IMR-90 (cell line): ENCODE data around the gene TMEM219. TPM values are rescaled to one million over a fixed set of nuclear protein-coding genes. Genes with fewer than 3 reads are reported as not detected.

Experiments
- ATAC-seq: fragments of 200-7000 bp; cut with Tn5 transposase; 2 replicates; pipeline ENCODE4 v1.9.1; 2020; ENCODE audit warnings: low read depth, mild to moderate bottlenecking, moderate library complexity
- BruUV-seq: library from RNA; stranded (reverse); fragments of 400-500 nt; replicated peaks from 2 replicates; lab custom pipeline; 2021; lab: Mats Ljungman, UMichigan
- CTCF ChIA-PET: fragments of 300-600 bp; formaldehyde crosslinking; extraction: SDS; loops from one replicate; lab custom pipeline; 2021; ENCODE audit warnings: antibody characterized with exemption; lab: Yijun Ruan, JAX
- POLR2A ChIA-PET: fragments of 300-600 bp; sonication (Branson Sonifier 250); formaldehyde crosslinking; loops from one replicate; lab custom pipeline; 2022; ENCODE audit warnings: antibody characterized with exemption; ENCODE audit not compliant: unreplicated experiment; lab: Charles Lee
- DNase-seq: peaks from one replicate; pipeline ENCODE4 v3.0.0; 2013
- H2AFZ ChIP-seq: replicated peaks from 2 replicates; pipeline ENCODE3; 2013; ENCODE audit warnings: low read length, mild to moderate bottlenecking; ENCODE audit not compliant: poor library complexity
- H2AK5ac ChIP-seq: 2 replicates; pipeline ENCODE4 v1.6.1; 2013; ENCODE audit warnings: low read depth, low read length, inconsistent platforms
- H2AK9ac ChIP-seq: replicated peaks from 2 replicates; pipeline ENCODE3; 2013; ENCODE audit warnings: mild to moderate bottlenecking, low read depth, low read length, moderate library complexity; ENCODE audit not compliant: poor library complexity
- H2BK120ac ChIP-seq: 2 replicates; pipeline ENCODE4 v1.6.1; 2013; ENCODE audit warnings: low read depth, low read length, inconsistent platforms
- H2BK15ac ChIP-seq: 3 replicates; pipeline ENCODE4 v1.6.1; 2013; ENCODE audit warnings: low read depth, low read length, inconsistent platforms
- H2BK20ac ChIP-seq: 2 replicates; pipeline ENCODE4 v1.6.1; 2013; ENCODE audit warnings: low read depth, mild to moderate bottlenecking, inconsistent platforms, low read length, moderate library complexity
- H2BK5ac ChIP-seq: 2 replicates; pipeline ENCODE4 v1.6.1; 2013; ENCODE audit warnings: mild to moderate bottlenecking, low read depth, low read length, inconsistent platforms; ENCODE audit not compliant: poor library complexity, severe bottlenecking
- H3K14ac ChIP-seq: replicated peaks from 2 replicates; pipeline ENCODE4 v1.6.1; 2013; ENCODE audit warnings: low read depth, low read length, inconsistent platforms
- H3K18ac ChIP-seq: 2 replicates; pipeline ENCODE4 v1.6.1; 2013; ENCODE audit warnings: low read depth, low read length, control low read depth
- H3K23ac ChIP-seq: 2 replicates; pipeline ENCODE4 v1.6.1; 2013; ENCODE audit warnings: low read depth, low read length, inconsistent platforms
- H3K27ac ChIP-seq: 2 replicates; pipeline ENCODE4 v1.5.1; 2013; ENCODE audit warnings: mild to moderate bottlenecking, control low read depth, low read length; ENCODE audit not compliant: insufficient read depth
- H3K27me3 ChIP-seq: 2 replicates; pipeline ENCODE4 v1.6.1; 2013; ENCODE audit warnings: low read length; ENCODE audit not compliant: control insufficient read depth, insufficient read depth
- H3K36me3 ChIP-seq: 2 replicates; pipeline ENCODE4 v1.6.1; 2013; ENCODE audit warnings: low read length, mixed read lengths; ENCODE audit not compliant: control insufficient read depth, insufficient read depth
- H3K4ac ChIP-seq: 2 replicates; pipeline ENCODE4 v1.6.1; 2013; ENCODE audit warnings: low read depth, low read length, inconsistent platforms
- H3K4me1 ChIP-seq: 2 replicates; pipeline ENCODE4 v1.6.1; 2013; ENCODE audit warnings: low read length, mixed read lengths; ENCODE audit not compliant: control insufficient read depth, insufficient read depth
- H3K4me2 ChIP-seq: 2 replicates; pipeline ENCODE4 v1.6.1; 2013; ENCODE audit warnings: low read depth, mild to moderate bottlenecking, control low read depth, low read length, moderate library complexity
- H3K4me3 ChIP-seq: 2 replicates; pipeline ENCODE4 v1.5.1; 2013; ENCODE audit warnings: low read depth, mild to moderate bottlenecking, control low read depth, low read length, moderate library complexity; ENCODE audit not compliant: insufficient read depth
- H3K56ac ChIP-seq: 2 replicates; pipeline ENCODE4 v1.6.1; 2013; ENCODE audit warnings: low read length, inconsistent platforms; ENCODE audit not compliant: insufficient read depth; ENCODE audit errors: extremely low read depth
- H3K79me1 ChIP-seq, 2 experiments: 2 replicates each; pipeline ENCODE4 v1.6.1; 2013; ENCODE audit warnings: low read length in 2 of 2, inconsistent platforms in 1 of 2, low read depth in 1 of 2
- H3K9ac ChIP-seq: 2 replicates; pipeline ENCODE4 v1.6.1; 2013; ENCODE audit warnings: low read depth, low read length, control low read depth
- H3K9me1 ChIP-seq: 2 replicates; pipeline ENCODE4 v1.6.1; 2013; ENCODE audit warnings: low read length, inconsistent platforms; ENCODE audit not compliant: insufficient read depth
- H3K9me3 ChIP-seq: 2 replicates; pipeline ENCODE4 v1.6.1; 2013; ENCODE audit warnings: low read length; ENCODE audit not compliant: control insufficient read depth, insufficient read depth
- H4K20me1 ChIP-seq: 2 replicates; pipeline ENCODE4 v1.6.1; 2013; ENCODE audit warnings: low read length, inconsistent platforms; ENCODE audit not compliant: insufficient read depth
- H4K5ac ChIP-seq: 2 replicates; pipeline ENCODE4 v1.6.1; 2013; ENCODE audit warnings: mild to moderate bottlenecking, low read depth, low read length, control low read depth
- H4K8ac ChIP-seq, 2 experiments: 2 replicates each; pipeline ENCODE4 v1.6.1; 2013; ENCODE audit warnings: low read depth in 2 of 2, low read length in 2 of 2, control low read depth in 1 of 2, inconsistent platforms in 1 of 2
- H4K91ac ChIP-seq: 2 replicates; pipeline ENCODE4 v1.6.1; 2013; ENCODE audit warnings: low read depth, low read length, inconsistent platforms; ENCODE audit not compliant: insufficient read depth
- BHLHE40 ChIP-seq: fragments of 150-350 bp; IDR thresholded peaks from 2 replicates; pipeline ENCODE4 v1.6.1; 2016; ENCODE audit warnings: mild to moderate bottlenecking, low read depth, low read length
- CHD1 ChIP-seq: IDR thresholded peaks from 2 replicates; pipeline ENCODE4 v1.6.1; 2012; ENCODE audit warnings: low read depth, low read length, improper control_type of control experiment
- MAZ ChIP-seq: IDR thresholded peaks from 2 replicates; pipeline ENCODE4 v1.6.1; 2012; ENCODE audit warnings: low read depth, mild to moderate bottlenecking, low read length, improper control_type of control experiment, moderate library complexity, borderline replicate concordance
- RFX5 ChIP-seq: IDR thresholded peaks from 2 replicates; pipeline ENCODE4 v1.8.0; 2012; ENCODE audit warnings: low read depth, mild to moderate bottlenecking, low read length, moderate library complexity
- WGBS, 2 experiments: methylation state at CpG; one replicate each; pipeline versions ENCODE4 v1.1.5 to v1.1.7; 2013; ENCODE audit warnings: missing lambda C conversion rate in 2 of 2; ENCODE audit not compliant: insufficient read length in 1 of 2; ENCODE audit errors: extremely low coverage in 2 of 2; 5-methylcytosine and 5-hydroxymethylcytosine counted together
- dilution Hi-C: fragments of 300-500 bp; cut with HindIII; formaldehyde crosslinking; loops from one replicate; pipeline ENCODE4 v1.14.3; 2018; ENCODE audit warnings: low sequenced_read_pairs; ENCODE audit not compliant: unreplicated experiment
- in situ Hi-C: fragments of 300-500 bp; cut with MboI; formaldehyde crosslinking; loops from 3 replicates; pipeline ENCODE4 v1.14.3; 2019; ENCODE audit warnings: low sequenced_read_pairs, inconsistent platforms, mixed read lengths
- intact Hi-C: fragments of 100-400 bp; cut with micrococcal nuclease; formaldehyde crosslinking; loops from 2 replicates; pipeline ENCODE4 v1.10.0; 2022
- polyA plus RNA-seq, 3 experiments: library from polyadenylated mRNA; depleted of rRNA; stranded (reverse); fragments of >200 nt; gene quantifications; 2 replicates each; pipeline ENCODE4 v1.2.3, GENCODE V29; 2012; ENCODE audit warnings: low replicate concordance in 1 of 3
- total RNA-seq: library from RNA; depleted of rRNA; stranded (reverse); fragments of >200 nt; gene quantifications from 2 replicates; pipeline ENCODE4 v1.2.3, GENCODE V29; 2012
- TF ChIP-seq, protein P1 (sequence below): fragments of 150-350 bp; IDR thresholded peaks from 2 replicates; pipeline ENCODE4 v1.6.1; 2017; ENCODE audit warnings: mild to moderate bottlenecking, antibody characterized with exemption, low read length, low read depth

The TMEM219 gene
- total and polyA plus RNA-seq, 2 of the 4 experiments (the other 2 are of a cell fraction): 47.0 to 95.3 TPM

DNA sequence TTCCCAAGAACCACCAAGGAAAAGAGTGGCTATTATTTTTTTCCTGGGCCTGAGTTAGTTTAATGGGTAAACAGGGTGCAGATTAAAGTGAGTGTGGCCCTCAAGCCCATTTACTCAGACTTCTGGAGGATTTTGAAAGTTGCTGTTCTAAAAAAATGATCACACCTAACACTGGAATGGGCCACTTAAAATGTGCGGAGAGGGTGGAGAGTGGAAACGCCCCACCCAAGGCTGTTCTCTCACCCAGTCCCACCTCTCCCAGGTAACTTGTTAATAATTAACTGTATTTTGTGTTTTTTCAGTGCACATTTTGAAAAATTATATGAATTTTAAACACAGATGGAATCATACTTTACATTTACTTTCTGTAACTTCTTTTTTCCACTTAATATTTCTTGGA lies 28.2 kb downstream of the TMEM219 start:
- Histone ChIP-seq H2BK20ac (no peak overlapping the region), H2BK15ac (no peak overlapping the region), H2BK120ac (no peak overlapping the region), H3K14ac (no peak overlapping the region), H3K9me1 (no peaks in the 10 kb centered on the region), H4K20me1 (no peaks in the 10 kb centered on the region), H3K56ac (no peak overlapping the region), H3K9ac (no peak overlapping the region), H2AK9ac (no peak overlapping the region), H3K27ac (no peak overlapping the region), H2BK5ac (no peak overlapping the region), H4K8ac (no peak overlapping the region), H4K91ac (no peak overlapping the region), H3K4me3 (no peak overlapping the region), H2AK5ac (no peak overlapping the region), H3K27me3 (no peaks in the 10 kb centered on the region), H4K5ac (no peak overlapping the region), H3K4me2 (no peak overlapping the region), H3K4ac (no peak overlapping the region), H3K4me1 (peaks cover 4% of the 10 kb centered on the region; the same call in 1 of the 2 replicates), H3K23ac (no peak overlapping the region), H3K36me3 (peaks cover 59% of the 10 kb centered on the region), H3K9me3 (no peaks in the 10 kb centered on the region), H2AFZ (no peak overlapping the region), H3K79me1 (peaks cover 0 to 20% of the 10 kb centered on the region in 2 experiments; a peak in 3 of 4 replicates), H3K18ac (no peak overlapping the region)
- BruUV-seq: no TSS peak
- POLR2A ChIA-PET: no interaction called here
- CTCF ChIA-PET: no interaction called here
- TF ChIP-seq RFX5 (no peak), BHLHE40 (no peak), CHD1 (no peak), MAZ (no peak)
- TF ChIP-seq, protein P1, sequence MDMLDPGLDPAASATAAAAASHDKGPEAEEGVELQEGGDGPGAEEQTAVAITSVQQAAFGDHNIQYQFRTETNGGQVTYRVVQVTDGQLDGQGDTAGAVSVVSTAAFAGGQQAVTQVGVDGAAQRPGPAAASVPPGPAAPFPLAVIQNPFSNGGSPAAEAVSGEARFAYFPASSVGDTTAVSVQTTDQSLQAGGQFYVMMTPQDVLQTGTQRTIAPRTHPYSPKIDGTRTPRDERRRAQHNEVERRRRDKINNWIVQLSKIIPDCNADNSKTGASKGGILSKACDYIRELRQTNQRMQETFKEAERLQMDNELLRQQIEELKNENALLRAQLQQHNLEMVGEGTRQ: no peak
- WGBS, 2 experiments: no CpG with 5 or more reads among the region's 2 CpGs
- DNase-seq (no peak), ATAC-seq (no peak)
- in situ Hi-C loops (no loop called here), dilution Hi-C loops (no loop called here), intact Hi-C loops (no loop called here)
